GM12892 (cell line): Measurements from ENCODE around the gene COL6A3.

Experiments used
- POLR2A ChIP-seq: IDR thresholded peaks from 2 replicates; pipeline ENCODE4 v1.6.1; 2011; ENCODE audit warnings: low read depth, low read length, control low read depth
- POLR2AphosphoS5 ChIP-seq: IDR thresholded peaks from 2 replicates; pipeline ENCODE4 v1.6.1; 2011; ENCODE audit warnings: low read depth, low read length, control low read depth
- TAF1 ChIP-seq: IDR thresholded peaks from 2 replicates; pipeline ENCODE4 v1.6.1; 2011; ENCODE audit warnings: low read depth, mild to moderate bottlenecking, control low read depth, low read length, borderline replicate concordance

- no peak for TF ChIP-seq TAF1
- TF ChIP-seq POLR2A = no peak
- no peak for TF ChIP-seq POLR2AphosphoS5
Observed at GRCh38 chr2:237345411-237345810, 68.6 kb downstream of the COL6A3 start.
